ENCODE measurements around the gene MIER2.

- TF ChIP-seq REST (IDR thresholded peaks at IDR 0.05; ENCODE audit: insufficient read depth in 1 of 2, low read depth in 2 of 2, low read length in 2 of 2), result no peak
- TF ChIP-seq TAF1 (IDR thresholded peaks at IDR 0.05; ENCODE audit: borderline replicate concordance, insufficient read depth, low read length), result no peak
- no peak for TF ChIP-seq SIN3A (IDR thresholded peaks at IDR 0.05; ENCODE audit: borderline replicate concordance, insufficient read depth, low read length)
- no peak for TF ChIP-seq POLR2AphosphoS5 (IDR thresholded peaks at IDR 0.05; ENCODE audit: low read depth, low read length)
- no peak for TF ChIP-seq FOXP2 (optimal IDR thresholded peaks at IDR 0.05; ENCODE audit: borderline replicate concordance, extremely low read depth, extremely low read length, insufficient read depth)
Measured at GRCh38 chr19:341386-342127, 3.0 kb downstream of the MIER2 start.

All from PFSK-1 (cell line).